B cell (primary cell): ENCODE results near the gene GRK5. TPM values are rescaled to one million over a fixed set of nuclear protein-coding genes. Genes with fewer than 3 reads are reported as not detected.
A peak's percentile ranks its signal among the peaks of the same experiment; 100 is the strongest.

Source experiments
- ATAC-seq: fragments of 200-7000 bp; cut with Tn5 transposase; one replicate; pipeline ENCODE4 v1.10.0; 2021; ENCODE audit warnings: low read depth, mild to moderate bottlenecking, moderate number of reproducible peaks, moderate library complexity
- CTCF ChIA-PET: fragments of 350-600 bp; sonication (Branson Sonifier 250); formaldehyde crosslinking; loops from one replicate; lab custom pipeline; 2021; ENCODE audit warnings: antibody characterized with exemption, inconsistent platforms; lab: Charles Lee
- POLR2A ChIA-PET: fragments of 350-600 bp; sonication (Branson Sonifier 250); formaldehyde crosslinking; loops from one replicate; lab custom pipeline; 2021; ENCODE audit warnings: antibody characterized with exemption; lab: Charles Lee
- DNase-seq: peaks from one replicate; pipeline ENCODE4 v3.0.0; 2013
- H2AFZ ChIP-seq: 2 replicates; pipeline ENCODE4 v1.6.1; 2012; ENCODE audit warnings: mild to moderate bottlenecking, low read depth, low read length; ENCODE audit not compliant: insufficient read depth, poor library complexity, severe bottlenecking
- H3K27ac ChIP-seq, 2 donors: 1 replicate in 1 of 2; 2 replicates in 1 of 2; pipeline ENCODE4 v1.5.1; 2012 to 2013; ENCODE audit warnings: low read length in 2 of 2, mild to moderate bottlenecking in 2 of 2, moderate library complexity in 1 of 2
- H3K27me3 ChIP-seq, 4 experiments: fragments of 200-600 bp in 1 of 4; sonication (generic) in 1 of 4; replicated peaks in 1 of 4; 1 replicate in 2 of 4; 2 replicates in 2 of 4; pipeline versions ENCODE4 v1.6.1 to v1.7.0; 2013 to 2016; ENCODE audit warnings: low read length in 3 of 4, mild to moderate bottlenecking in 2 of 4, mixed read lengths in 1 of 4, moderate library complexity in 1 of 4; ENCODE audit not compliant: insufficient read depth in 4 of 4, control insufficient read depth in 3 of 4; ENCODE audit errors: control extremely low read depth in 1 of 4
- H3K36me3 ChIP-seq, 2 experiments: replicated peaks in 1 of 2; 1 replicate in 1 of 2; 2 replicates in 1 of 2; pipeline versions ENCODE4 v1.6.1 to v1.7.1; 2013; ENCODE audit warnings: low read length in 1 of 2; ENCODE audit not compliant: insufficient read depth in 2 of 2, control insufficient read depth in 1 of 2; ENCODE audit errors: control extremely low read depth in 1 of 2, extremely low read depth in 1 of 2
- H3K4me1 ChIP-seq, 2 donors: fragments of 200-600 bp in 1 of 2; sonication (generic) in 1 of 2; 1 replicate in 1 of 2; 2 replicates in 1 of 2; pipeline versions ENCODE4 v1.5.1 to v1.6.1; 2013 to 2017; ENCODE audit warnings: low read length in 2 of 2; ENCODE audit not compliant: control insufficient read depth in 2 of 2, insufficient read depth in 2 of 2
- H3K4me2 ChIP-seq: replicated peaks from 2 replicates; pipeline ENCODE3; 2012; ENCODE audit warnings: mild to moderate bottlenecking, low read depth, low read length; ENCODE audit not compliant: poor library complexity, severe bottlenecking
- H3K4me3 ChIP-seq, 5 experiments: fragments of 200-600 bp in 1 of 5; sonication (generic) in 1 of 5; 1 replicate in 3 of 5; 2 replicates in 2 of 5; pipeline versions ENCODE4 v1.5.1 to v1.7.0; 2011 to 2016; ENCODE audit warnings: low read length in 4 of 5, mild to moderate bottlenecking in 4 of 5, low read depth in 2 of 5, control low read depth in 1 of 5, moderate library complexity in 1 of 5; ENCODE audit not compliant: insufficient read depth in 1 of 5; ENCODE audit errors: control extremely low read depth in 1 of 5, extremely low read depth in 1 of 5
- H3K79me2 ChIP-seq: fragments of 200-600 bp; sonication (generic); one replicate; pipeline ENCODE4 v1.6.0; 2016; ENCODE audit warnings: low read length; ENCODE audit not compliant: control insufficient read depth, insufficient read depth
- H3K9ac ChIP-seq: fragments of 200-600 bp; sonication (generic); 2 replicates; pipeline ENCODE4 v1.6.1; 2017; ENCODE audit warnings: mild to moderate bottlenecking, low read length, moderate library complexity
- H3K9me3 ChIP-seq, 3 donors: one replicate each; pipeline versions ENCODE4 v1.6.1 to v1.7.1; 2013; ENCODE audit warnings: low read length in 2 of 3; ENCODE audit not compliant: control insufficient read depth in 2 of 3, insufficient read depth in 1 of 3; ENCODE audit errors: control extremely low read depth in 1 of 3
- H4K20me1 ChIP-seq: 2 replicates; pipeline ENCODE4 v1.6.0; 2012; ENCODE audit warnings: mild to moderate bottlenecking, low read length; ENCODE audit not compliant: insufficient read depth, control insufficient read depth, poor library complexity, severe bottlenecking
- H3K27ac Mint-ChIP-seq: one replicate; pipeline ENCODE4 v1.8.0; 2021; ENCODE audit warnings: mixed read lengths
- H3K27me3 Mint-ChIP-seq: one replicate; pipeline ENCODE4 v1.8.0; 2021; ENCODE audit warnings: mixed read lengths
- H3K4me1 Mint-ChIP-seq: one replicate; pipeline ENCODE4 v1.8.0; 2021; ENCODE audit warnings: mixed read lengths
- H3K4me3 Mint-ChIP-seq: one replicate; pipeline ENCODE4 v1.8.0; 2021; ENCODE audit warnings: mixed read lengths
- H3K9me3 Mint-ChIP-seq: one replicate; pipeline ENCODE4 v1.8.0; 2022; ENCODE audit warnings: mixed read lengths; ENCODE audit not compliant: insufficient read depth
- EZH2 ChIP-seq: IDR thresholded peaks from 2 replicates; pipeline ENCODE4 v1.6.1; 2012; ENCODE audit warnings: borderline replicate concordance, low read depth, mild to moderate bottlenecking, moderate library complexity, low read length; ENCODE audit not compliant: insufficient read depth, poor library complexity, severe bottlenecking
- WGBS: methylation state at CpG from one replicate; pipeline ENCODE4 v1.1.5; 2013; ENCODE audit warnings: missing lambda C conversion rate; ENCODE audit not compliant: insufficient coverage; 5-methylcytosine and 5-hydroxymethylcytosine counted together
- intact Hi-C: fragments of 100-400 bp; cut with micrococcal nuclease; formaldehyde crosslinking; loops from one replicate; pipeline ENCODE4 v1.10.0; 2022
- polyA plus RNA-seq: library from polyadenylated mRNA; depleted of rRNA; stranded (reverse); fragments of >200 nt; gene quantifications from 2 replicates; pipeline ENCODE4 v1.2.3, GENCODE V29; 2012
- total RNA-seq, 2 donors: library from RNA; stranded (reverse); fragments of 120-200 nt in 1 of 2; gene quantifications; 1 replicate in 1 of 2; 2 replicates in 1 of 2; pipeline versions ENCODE4 v1.2.3 to v1.2.4, GENCODE V29; 2013 to 2022
- TF ChIP-seq, protein P1 (sequence below): fragments of 200-600 bp; IDR thresholded peaks from one replicate; pipeline ENCODE4 v1.8.0; 2022; ENCODE audit warnings: antibody characterized with exemption, mild to moderate bottlenecking

The GRK5 gene
- total and polyA plus RNA-seq, 2 donors (not counting 1 experiment from before 2014, with no cell fraction given), result 21.9 to 54.8 TPM

DNA sequence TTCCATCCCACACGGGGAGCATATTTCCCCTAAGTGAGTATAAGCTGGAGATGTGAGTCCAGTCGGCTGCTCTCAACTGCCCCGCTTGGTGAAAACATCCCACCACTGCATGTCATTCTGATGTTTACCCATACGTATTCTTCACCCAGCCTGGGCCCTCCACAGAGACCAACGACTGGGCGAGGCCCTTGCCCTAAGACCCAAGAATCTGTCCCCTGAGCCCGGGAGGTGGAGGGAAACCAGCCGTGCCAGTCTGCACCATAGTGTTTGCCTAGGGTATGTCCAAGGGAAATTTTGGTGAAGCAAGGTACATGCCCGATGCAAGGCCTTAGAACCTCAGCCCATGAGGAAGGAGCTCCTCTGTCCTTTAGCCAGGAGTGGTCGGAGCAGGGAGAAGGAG lies 267.2 kb downstream of the GRK5 start:
- H3K79me2 ChIP-seq, result no peaks in the 10 kb centered on the region
- H3K27ac ChIP-seq, result no peak overlapping the region
- H3K27me3 ChIP-seq, result no peaks in the 10 kb centered on the region
- POLR2A ChIA-PET, result no interaction called here
- H4K20me1 ChIP-seq, result no peaks in the 10 kb centered on the region
- H3K4me2 ChIP-seq, result no peak overlapping the region
- H3K9me3 Mint-ChIP-seq, result peaks cover 6% of the 10 kb centered on the region
- DNase-seq (no peak), ATAC-seq (no peak)
- CTCF ChIA-PET, result no interaction called here
- no peaks in the 10 kb centered on the region for H3K36me3 ChIP-seq
- TF ChIP-seq EZH2, result no peak
- TF ChIP-seq, protein P1, sequence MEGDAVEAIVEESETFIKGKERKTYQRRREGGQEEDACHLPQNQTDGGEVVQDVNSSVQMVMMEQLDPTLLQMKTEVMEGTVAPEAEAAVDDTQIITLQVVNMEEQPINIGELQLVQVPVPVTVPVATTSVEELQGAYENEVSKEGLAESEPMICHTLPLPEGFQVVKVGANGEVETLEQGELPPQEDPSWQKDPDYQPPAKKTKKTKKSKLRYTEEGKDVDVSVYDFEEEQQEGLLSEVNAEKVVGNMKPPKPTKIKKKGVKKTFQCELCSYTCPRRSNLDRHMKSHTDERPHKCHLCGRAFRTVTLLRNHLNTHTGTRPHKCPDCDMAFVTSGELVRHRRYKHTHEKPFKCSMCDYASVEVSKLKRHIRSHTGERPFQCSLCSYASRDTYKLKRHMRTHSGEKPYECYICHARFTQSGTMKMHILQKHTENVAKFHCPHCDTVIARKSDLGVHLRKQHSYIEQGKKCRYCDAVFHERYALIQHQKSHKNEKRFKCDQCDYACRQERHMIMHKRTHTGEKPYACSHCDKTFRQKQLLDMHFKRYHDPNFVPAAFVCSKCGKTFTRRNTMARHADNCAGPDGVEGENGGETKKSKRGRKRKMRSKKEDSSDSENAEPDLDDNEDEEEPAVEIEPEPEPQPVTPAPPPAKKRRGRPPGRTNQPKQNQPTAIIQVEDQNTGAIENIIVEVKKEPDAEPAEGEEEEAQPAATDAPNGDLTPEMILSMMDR, result no peak
- H3K27me3 Mint-ChIP-seq, result no peaks in the 10 kb centered on the region
- H3K9me3 ChIP-seq, result peaks cover 2 to 15% (median 3%) of the 10 kb centered on the region in 3 donors
- peaks cover 44% of the 10 kb centered on the region for H3K4me1 Mint-ChIP-seq
- WGBS, result 86% methylated on average over 9 of the region's 10 CpGs
- no peak overlapping the region for H3K27ac Mint-ChIP-seq
- H2AFZ ChIP-seq, result no peak overlapping the region
- intact Hi-C loops, result loop anchor here (5.0 kb wide), 1 partner anchor 68 kb away; the partner anchor contains the start of gene RGS10
- H3K4me1 ChIP-seq, result peaks cover 27 to 29% of the 10 kb centered on the region in 2 donors
- no peak overlapping the region for H3K4me3 ChIP-seq
- H3K9ac ChIP-seq, result no peak overlapping the region
- H3K4me3 Mint-ChIP-seq, result no peak overlapping the region

DNA sequence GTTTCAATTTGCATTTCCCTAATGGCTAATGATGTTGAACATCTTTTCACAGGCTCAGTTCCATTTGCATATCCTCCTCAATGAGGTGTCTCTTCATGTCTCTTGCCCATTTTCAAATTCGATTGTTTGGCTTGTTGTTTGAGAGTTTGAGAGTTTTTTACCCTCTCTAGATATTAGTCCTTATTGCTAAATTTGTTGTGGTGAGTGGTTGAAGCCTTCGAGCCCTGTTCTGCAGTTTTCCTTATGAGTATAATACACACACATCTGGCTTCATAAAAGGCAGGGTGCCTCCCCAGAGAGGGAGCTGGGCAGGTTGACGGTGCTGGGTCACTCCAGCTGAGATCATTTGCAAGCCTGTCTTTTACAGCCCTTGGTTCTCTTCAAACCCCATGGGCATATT lies 270.1 kb downstream of the GRK5 start:
- peaks cover 27 to 31% of the 10 kb centered on the region in 2 donors for H3K4me1 ChIP-seq
- no CpG with 5 or more reads among the region's 3 CpGs for WGBS
- intact Hi-C loops, result loop anchor here (2.0 to 5.0 kb wide), 2 partner anchors 65 to 171 kb away; partner anchors contain the start of gene RGS10
- POLR2A ChIA-PET, result interaction anchor here (0.6 to 1.0 kb wide), 4 partner anchors 11 to 34 kb away, joined by 3 to 4 read pairs (median 3); no protein-coding TSS in a partner anchor
- H3K36me3 ChIP-seq, result no peaks in the 10 kb centered on the region
- H3K4me3 ChIP-seq, result peak overlapping the region in 1 of 5 experiments; percentile 42
- peak overlapping the region; percentile 5 to 58 for H3K27ac ChIP-seq
- DNase-seq, result peak; percentile 47
- H3K27me3 Mint-ChIP-seq, result no peaks in the 10 kb centered on the region
- no peaks in the 10 kb centered on the region for H3K79me2 ChIP-seq
- TF ChIP-seq, protein P1, result no peak
- no peak for TF ChIP-seq EZH2
- peak overlapping the region; percentile 8 for H3K9ac ChIP-seq
- CTCF ChIA-PET, result interaction anchor here (1.0 to 5.2 kb wide), 6 partner anchors 11 to 278 kb away, joined by 3 to 36 read pairs (median 9); partner anchors contain the start of genes GRK5 and RGS10
- H3K9me3 Mint-ChIP-seq, result peaks cover 4% of the 10 kb centered on the region
- no peaks in the 10 kb centered on the region for H4K20me1 ChIP-seq
- peak overlapping the region; percentile 87 for H3K4me3 Mint-ChIP-seq
- H3K27me3 ChIP-seq, result no peaks in the 10 kb centered on the region
- H3K27ac Mint-ChIP-seq, result peak overlapping the region; percentile 81
- peak overlapping the region; percentile 66 for H3K4me2 ChIP-seq
- peaks cover 37% of the 10 kb centered on the region for H3K4me1 Mint-ChIP-seq
- ATAC-seq, result peak; percentile 31
- H2AFZ ChIP-seq, result no peak overlapping the region
- peaks cover 0 to 13% (median 3%) of the 10 kb centered on the region in 3 donors for H3K9me3 ChIP-seq
